ENCODE results near the gene LRTM2. TPM values are rescaled to one million over a fixed set of nuclear protein-coding genes. Genes with fewer than 3 reads are reported as not detected.

The LRTM2 gene
- total RNA-seq, 2 experiments from 2014 or later: not detected

DNA sequence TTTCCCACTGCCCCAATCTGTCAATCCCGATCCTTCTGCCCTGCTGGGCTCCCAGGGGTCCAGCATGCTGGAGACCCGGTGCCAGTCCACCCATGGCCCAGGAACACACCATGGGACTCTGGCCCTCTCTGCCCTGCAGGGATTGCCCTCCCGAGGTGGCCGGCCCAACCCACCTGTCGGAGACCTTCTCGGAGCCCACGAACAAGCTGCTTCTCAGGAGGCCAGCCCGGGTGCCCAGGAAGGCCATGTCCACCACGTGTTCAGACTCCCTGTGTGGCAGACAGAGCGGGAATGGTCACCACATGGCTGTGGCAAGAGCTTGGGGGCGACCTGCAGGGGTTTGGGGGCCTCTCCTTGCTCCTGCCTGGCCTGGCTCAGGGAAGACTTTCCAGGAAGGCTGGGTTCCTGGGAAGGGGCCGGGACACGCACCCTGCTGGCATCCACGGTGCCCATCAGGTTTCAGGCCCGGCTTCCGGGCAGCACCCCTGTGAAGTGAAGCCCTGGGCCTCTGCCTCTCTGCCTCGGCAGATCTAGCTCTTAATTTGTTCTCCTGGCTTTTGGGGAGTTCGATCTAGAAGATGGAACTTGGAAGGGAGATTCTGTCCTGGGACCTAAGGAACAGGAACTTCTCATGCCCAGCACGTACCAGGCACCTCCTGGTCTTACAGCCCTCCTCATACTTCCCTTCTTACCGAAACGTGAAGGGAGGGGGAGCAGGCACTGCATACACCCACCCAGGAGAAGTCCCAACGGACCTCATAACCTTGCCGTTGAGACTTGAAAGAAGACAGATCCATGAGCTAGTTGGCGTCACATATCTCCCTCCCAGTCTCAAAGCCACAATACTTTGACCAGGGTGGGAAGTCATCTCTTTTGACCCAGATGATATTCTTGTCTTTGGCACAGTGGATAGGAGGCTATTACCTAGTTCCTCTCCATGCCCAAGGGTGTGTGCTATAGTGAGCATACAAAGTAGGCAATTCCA, 26.3 kb downstream of the LRTM2 start:
- Mint-ChIP-seq H3K4me3 (no peak overlapping the region), H3K9me3 (ENCODE audit: low read depth) (no peaks in the 10 kb centered on the region), H3K36me3 (ENCODE audit: low read depth) (no peaks in the 10 kb centered on the region), H3K27me3 (peaks cover 3% of the 10 kb centered on the region), H3K27ac (no peak overlapping the region), H3K4me1 (no peaks in the 10 kb centered on the region)
- POLR2A ChIA-PET: no interaction called here
- CTCF ChIA-PET: no interaction called here
- ATAC-seq (no peak), DNase-seq (no peak)
- intact Hi-C loops (cut with DNase I, micrococcal nuclease): no loop called here

DNA sequence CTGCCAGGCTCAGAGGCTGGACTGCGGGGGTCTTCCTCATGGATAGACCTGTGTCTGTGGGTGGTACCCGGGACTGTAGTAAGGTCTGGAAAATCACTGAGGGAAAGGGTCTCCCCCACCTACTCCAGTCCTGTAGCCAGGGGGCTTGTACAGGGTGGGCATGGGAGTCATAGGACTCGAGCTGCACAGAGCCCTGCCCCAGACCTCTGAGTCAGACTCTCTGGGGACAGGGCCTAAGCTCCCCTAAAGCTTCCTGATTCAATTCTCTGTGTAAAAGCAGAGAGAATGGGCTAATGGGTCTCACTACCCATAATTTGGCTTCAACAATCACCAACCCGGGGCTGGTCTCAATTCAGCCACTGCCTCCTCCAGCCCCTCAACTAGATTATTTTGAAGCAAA, 27.0 kb downstream of the LRTM2 start:
- H3K9me3 Mint-ChIP-seq (ENCODE audit: low read depth): no peaks in the 10 kb centered on the region
- CTCF ChIA-PET: no interaction called here
- H3K36me3 Mint-ChIP-seq (ENCODE audit: low read depth): no peaks in the 10 kb centered on the region
- peaks cover 3% of the 10 kb centered on the region for H3K27me3 Mint-ChIP-seq
- ATAC-seq (no peak), DNase-seq (no peak)
- POLR2A ChIA-PET: no interaction called here
- intact Hi-C loops (cut with DNase I, micrococcal nuclease): no loop called here
- no peak overlapping the region for H3K4me3 Mint-ChIP-seq
- H3K4me1 Mint-ChIP-seq: no peaks in the 10 kb centered on the region
- no peak overlapping the region for H3K27ac Mint-ChIP-seq

DNA sequence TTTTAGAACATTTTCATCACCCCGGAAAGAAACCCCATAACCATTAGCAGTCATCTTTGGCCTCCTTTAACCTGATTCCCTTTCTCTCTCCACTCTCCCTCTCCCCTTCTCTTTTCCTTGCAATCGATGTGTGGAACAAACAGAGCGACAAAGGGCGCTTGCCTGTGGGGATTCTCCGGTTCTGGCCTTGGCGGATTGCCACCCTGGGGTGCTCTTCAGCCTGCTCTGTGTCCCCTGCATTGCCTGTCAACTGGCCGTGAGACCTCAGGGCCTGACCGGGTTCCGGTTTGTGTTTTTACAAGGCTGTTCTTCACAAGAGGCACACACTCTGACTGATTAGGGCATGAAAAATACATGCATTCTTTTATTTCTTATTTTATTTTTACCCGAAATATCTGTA, 27.8 kb downstream of the LRTM2 start:
- H3K36me3 Mint-ChIP-seq (ENCODE audit: low read depth): no peaks in the 10 kb centered on the region
- ChIA-PET POLR2A (no interaction called here), CTCF (no interaction called here)
- no peaks in the 10 kb centered on the region for H3K4me1 Mint-ChIP-seq
- DNase-seq (no peak), ATAC-seq (no peak)
- intact Hi-C loops (cut with DNase I, micrococcal nuclease): no loop called here
- no peaks in the 10 kb centered on the region for H3K9me3 Mint-ChIP-seq (ENCODE audit: low read depth)
- H3K27me3 Mint-ChIP-seq: peaks cover 3% of the 10 kb centered on the region
- no peak overlapping the region for H3K27ac Mint-ChIP-seq
- H3K4me3 Mint-ChIP-seq: no peak overlapping the region

DNA sequence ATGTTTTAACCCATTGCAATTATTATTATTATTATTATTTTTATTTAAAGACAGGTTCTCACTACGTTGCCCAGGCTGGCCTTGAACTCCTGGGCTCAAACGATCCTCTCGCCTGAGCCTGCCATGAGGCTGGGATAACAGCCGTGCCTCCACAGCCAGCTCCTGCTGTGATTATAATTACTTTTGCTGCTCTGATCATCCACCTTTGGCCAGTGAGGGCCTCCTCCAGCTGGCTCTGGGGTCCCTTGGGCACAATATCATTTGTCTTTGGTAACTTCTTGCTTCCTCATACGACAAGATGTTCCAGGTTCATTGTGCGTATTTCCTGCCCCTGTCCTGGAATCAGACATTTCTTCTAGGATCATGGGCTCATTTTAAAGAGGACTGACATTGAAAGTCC, 28.4 kb downstream of the LRTM2 start:
- DNase-seq (no peak), ATAC-seq (no peak)
- CTCF ChIA-PET: no interaction called here
- Mint-ChIP-seq H3K36me3 (ENCODE audit: low read depth) (no peaks in the 10 kb centered on the region), H3K9me3 (ENCODE audit: low read depth) (no peaks in the 10 kb centered on the region), H3K27me3 (peaks cover 3% of the 10 kb centered on the region), H3K27ac (no peak overlapping the region), H3K4me3 (no peak overlapping the region), H3K4me1 (no peaks in the 10 kb centered on the region)
- POLR2A ChIA-PET: no interaction called here
- intact Hi-C loops (cut with DNase I, micrococcal nuclease): no loop called here

DNA sequence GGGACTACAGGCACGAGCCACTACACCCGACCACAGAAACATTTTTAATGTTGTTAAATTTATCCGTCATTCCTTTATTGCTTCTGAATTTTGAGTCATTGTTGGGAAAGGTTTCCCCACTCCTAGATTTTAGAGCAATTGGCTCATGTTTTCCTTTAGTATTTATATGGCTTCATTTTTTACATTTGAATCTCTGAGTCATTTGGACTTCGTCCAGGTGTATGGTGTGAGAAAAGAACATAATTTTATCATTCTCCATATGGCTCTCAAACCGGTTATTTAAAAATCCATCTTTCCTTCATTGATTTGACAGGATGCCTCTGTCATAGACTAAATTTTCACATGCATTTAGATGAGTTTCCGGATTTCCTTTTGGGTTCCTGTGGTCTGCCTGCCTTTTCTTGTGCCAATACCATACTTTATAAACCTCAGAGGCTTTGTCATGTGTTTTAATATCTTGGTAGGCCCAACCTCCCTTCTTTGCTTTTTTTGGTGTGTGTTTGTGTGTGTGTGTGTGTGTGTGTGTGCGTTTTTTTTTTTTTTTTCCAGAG, 30.9 kb downstream of the LRTM2 start:
- peaks cover 2% of the 10 kb centered on the region for H3K9me3 Mint-ChIP-seq (ENCODE audit: low read depth)
- no peak for DNase-seq
- H3K27me3 Mint-ChIP-seq: no peaks in the 10 kb centered on the region
- ATAC-seq: no peak
- CTCF ChIA-PET: no interaction called here
- H3K4me1 Mint-ChIP-seq: no peaks in the 10 kb centered on the region
- intact Hi-C loops (cut with DNase I, micrococcal nuclease): no loop called here
- H3K4me3 Mint-ChIP-seq: no peak overlapping the region
- H3K36me3 Mint-ChIP-seq (ENCODE audit: low read depth): no peaks in the 10 kb centered on the region
- POLR2A ChIA-PET: no interaction called here
- no peak overlapping the region for H3K27ac Mint-ChIP-seq

DNA sequence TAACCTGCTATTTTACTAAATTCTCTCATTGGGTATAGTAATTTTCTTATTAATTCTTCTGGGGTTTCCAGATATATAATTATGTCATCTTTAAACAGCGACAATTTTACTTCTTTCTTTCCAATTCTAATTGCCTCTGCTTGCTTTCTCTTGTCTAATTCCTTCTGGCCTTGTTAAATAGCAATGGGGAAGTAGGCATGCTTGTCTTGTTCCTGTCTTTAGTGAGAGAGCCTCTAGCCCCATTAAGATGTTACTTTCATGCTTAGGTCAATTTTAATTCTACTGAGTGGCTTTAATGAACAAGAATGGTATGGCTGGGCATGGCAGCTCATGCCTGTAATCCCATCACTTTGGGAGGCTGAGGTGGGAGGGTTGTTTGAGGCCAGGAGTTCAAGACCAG, 31.7 kb downstream of the LRTM2 start:
- CTCF ChIA-PET: no interaction called here

DNA sequence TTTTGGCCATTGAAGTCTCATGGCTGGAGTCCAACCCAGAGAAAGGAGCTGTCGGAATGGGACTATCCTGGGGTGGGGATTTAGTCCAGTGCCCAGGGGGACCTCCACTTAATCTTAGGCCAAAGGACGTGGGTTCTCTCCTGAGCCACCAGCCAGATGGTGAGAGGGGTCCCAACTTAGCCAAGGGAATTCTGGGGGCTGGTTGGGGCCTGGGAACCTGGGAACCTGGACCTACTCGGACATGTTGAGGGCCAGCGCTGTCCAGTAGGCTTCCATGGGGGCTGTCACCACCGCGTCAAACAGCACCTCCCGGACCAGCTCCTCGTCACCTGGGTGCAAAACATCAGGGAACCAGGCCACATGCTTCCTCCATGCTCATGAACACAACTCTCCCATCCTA, 33.4 kb downstream of the LRTM2 start:
- Mint-ChIP-seq H3K9me3 (ENCODE audit: low read depth) (peaks cover 2% of the 10 kb centered on the region), H3K4me1 (no peaks in the 10 kb centered on the region), H3K27me3 (no peaks in the 10 kb centered on the region), H3K36me3 (ENCODE audit: low read depth) (no peaks in the 10 kb centered on the region), H3K4me3 (no peak overlapping the region), H3K27ac (no peak overlapping the region)
- ATAC-seq (no peak), DNase-seq (no peak)
- CTCF ChIA-PET: interaction anchor here (0.6 kb wide), 1 partner anchor 123 kb away, joined by 3 read pairs; no protein-coding TSS in a partner anchor
- POLR2A ChIA-PET: no interaction called here
- intact Hi-C loops (cut with DNase I, micrococcal nuclease): no loop called here

More for the DNA sequence above, 31.7 kb downstream of the LRTM2 start:
- Mint-ChIP-seq H3K4me1 (no peaks in the 10 kb centered on the region), H3K9me3 (ENCODE audit: low read depth) (peaks cover 2% of the 10 kb centered on the region), H3K27me3 (no peaks in the 10 kb centered on the region), H3K27ac (no peak overlapping the region), H3K36me3 (ENCODE audit: low read depth) (no peaks in the 10 kb centered on the region), H3K4me3 (no peak overlapping the region)
- intact Hi-C loops (cut with DNase I, micrococcal nuclease): no loop called here
- POLR2A ChIA-PET: no interaction called here
- ATAC-seq (no peak), DNase-seq (no peak)

DNA sequence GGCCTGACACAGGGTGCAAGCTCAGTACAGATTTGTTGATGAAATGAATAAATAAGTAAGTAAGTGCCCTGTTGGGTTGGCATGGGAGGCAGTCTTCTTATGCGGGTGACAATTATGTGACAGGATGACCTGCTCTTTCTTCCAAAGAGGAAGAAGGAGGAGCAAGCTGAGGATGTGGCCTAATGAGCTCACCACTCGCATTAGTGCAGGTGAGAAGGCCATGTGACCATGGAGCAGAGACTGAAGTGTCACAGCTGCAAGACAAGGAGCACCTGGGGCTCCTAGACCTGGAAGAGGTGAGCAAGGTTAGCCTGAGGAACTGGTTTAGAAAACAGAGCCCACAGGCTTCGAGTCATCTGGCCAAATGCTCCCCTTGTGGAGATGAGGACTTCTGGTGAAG, 34.9 kb downstream of the LRTM2 start:
- Mint-ChIP-seq H3K4me1 (no peaks in the 10 kb centered on the region), H3K27ac (no peak overlapping the region), H3K4me3 (no peak overlapping the region), H3K27me3 (peaks cover 2% of the 10 kb centered on the region), H3K36me3 (ENCODE audit: low read depth) (no peaks in the 10 kb centered on the region), H3K9me3 (ENCODE audit: low read depth) (peaks cover 2% of the 10 kb centered on the region)
- ChIA-PET POLR2A (no interaction called here), CTCF (interaction anchor here (1.1 to 1.8 kb wide), 2 partner anchors 14 to 85 kb away, joined by 3 to 7 read pairs; no protein-coding TSS in a partner anchor)
- no peak for DNase-seq
- intact Hi-C loops (cut with DNase I, micrococcal nuclease): no loop called here
- ATAC-seq: no peak

DNA sequence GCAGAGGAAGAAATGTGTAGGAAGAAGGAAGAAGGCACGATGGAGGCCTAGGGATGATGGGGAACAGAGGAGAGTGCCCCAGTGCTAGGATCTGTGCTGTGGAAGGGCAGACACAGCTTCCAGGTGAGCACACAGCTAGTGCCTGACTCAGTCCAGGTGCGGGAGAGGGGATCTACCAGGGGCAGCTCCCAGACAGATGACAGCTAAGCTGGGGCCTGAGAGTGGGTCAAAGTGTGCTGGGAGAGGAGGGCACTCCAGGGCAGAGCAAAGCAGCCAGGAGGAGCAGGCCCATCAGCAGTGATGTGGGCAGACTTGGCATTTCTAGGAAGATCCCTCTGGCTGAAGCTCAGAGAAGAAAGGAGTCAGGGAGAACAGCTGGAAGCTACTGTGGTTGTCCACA, 36.7 kb downstream of the LRTM2 start:
- ChIA-PET POLR2A (no interaction called here), CTCF (no interaction called here)
- no peaks in the 10 kb centered on the region for H3K36me3 Mint-ChIP-seq (ENCODE audit: low read depth)
- no peak for ATAC-seq
- no peak overlapping the region for H3K27ac Mint-ChIP-seq
- H3K4me3 Mint-ChIP-seq: no peak overlapping the region
- peaks cover 2% of the 10 kb centered on the region for H3K27me3 Mint-ChIP-seq
- no peaks in the 10 kb centered on the region for H3K4me1 Mint-ChIP-seq
- intact Hi-C loops (cut with DNase I, micrococcal nuclease): no loop called here
- H3K9me3 Mint-ChIP-seq (ENCODE audit: low read depth): peaks cover 2% of the 10 kb centered on the region
- DNase-seq: no peak

DNA sequence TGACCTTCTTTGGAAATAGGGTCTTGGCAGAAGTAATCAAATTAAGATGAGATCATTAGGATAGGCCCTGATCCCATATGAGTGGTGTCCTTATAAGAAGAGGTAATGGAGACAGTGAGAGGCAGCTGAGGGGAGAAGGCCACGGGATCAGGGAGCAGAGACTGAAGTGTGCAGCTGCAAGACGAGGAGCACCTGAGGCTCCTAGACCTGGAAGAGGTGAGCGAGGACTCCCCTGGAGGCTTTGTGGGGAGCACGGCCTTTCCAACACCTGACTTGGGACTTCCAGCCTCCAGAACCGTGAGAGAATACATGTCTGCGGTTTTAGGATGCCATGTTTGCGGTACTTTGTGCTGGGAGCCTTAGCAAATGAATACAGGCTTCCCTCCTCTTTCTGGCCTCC, 37.5 kb downstream of the LRTM2 start:
- DNase-seq: no peak
- Mint-ChIP-seq H3K27me3 (peaks cover 2% of the 10 kb centered on the region), H3K27ac (no peak overlapping the region), H3K9me3 (ENCODE audit: low read depth) (peaks cover 2% of the 10 kb centered on the region), H3K4me1 (no peaks in the 10 kb centered on the region), H3K36me3 (ENCODE audit: low read depth) (no peaks in the 10 kb centered on the region), H3K4me3 (no peak overlapping the region)
- no peak for ATAC-seq
- POLR2A ChIA-PET: no interaction called here
- intact Hi-C loops (cut with DNase I, micrococcal nuclease): no loop called here
- CTCF ChIA-PET: interaction anchor here (0.7 kb wide), 1 partner anchor 155 kb away, joined by 3 read pairs; no protein-coding TSS in a partner anchor

DNA sequence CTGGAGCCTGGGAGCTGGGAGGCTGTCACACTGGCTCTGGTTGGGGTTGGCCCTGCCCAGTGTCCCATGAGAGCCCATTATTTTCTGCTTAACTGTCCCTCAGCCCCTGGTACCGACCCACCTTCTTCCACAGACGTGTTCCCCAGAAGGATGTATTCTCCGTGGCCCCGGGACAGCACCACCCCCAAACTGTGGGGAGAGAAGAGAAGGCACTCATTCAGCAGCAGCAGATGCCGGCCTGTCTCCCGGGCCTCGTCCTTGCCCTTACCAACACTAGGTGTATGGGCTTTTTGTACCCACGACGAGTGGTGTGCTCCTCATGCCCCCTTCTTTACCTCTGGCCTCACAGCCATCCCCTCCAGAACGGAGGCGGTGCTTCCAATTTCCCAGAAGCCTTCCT, 38.1 kb downstream of the LRTM2 start:
- Mint-ChIP-seq H3K27ac (no peak overlapping the region), H3K27me3 (peaks cover 2% of the 10 kb centered on the region), H3K9me3 (ENCODE audit: low read depth) (peaks cover 2% of the 10 kb centered on the region), H3K4me1 (no peaks in the 10 kb centered on the region), H3K4me3 (no peak overlapping the region), H3K36me3 (ENCODE audit: low read depth) (no peaks in the 10 kb centered on the region)
- ChIA-PET POLR2A (no interaction called here), CTCF (no interaction called here)
- no peak for DNase-seq
- no peak for ATAC-seq
- intact Hi-C loops (cut with DNase I, micrococcal nuclease): no loop called here

DNA sequence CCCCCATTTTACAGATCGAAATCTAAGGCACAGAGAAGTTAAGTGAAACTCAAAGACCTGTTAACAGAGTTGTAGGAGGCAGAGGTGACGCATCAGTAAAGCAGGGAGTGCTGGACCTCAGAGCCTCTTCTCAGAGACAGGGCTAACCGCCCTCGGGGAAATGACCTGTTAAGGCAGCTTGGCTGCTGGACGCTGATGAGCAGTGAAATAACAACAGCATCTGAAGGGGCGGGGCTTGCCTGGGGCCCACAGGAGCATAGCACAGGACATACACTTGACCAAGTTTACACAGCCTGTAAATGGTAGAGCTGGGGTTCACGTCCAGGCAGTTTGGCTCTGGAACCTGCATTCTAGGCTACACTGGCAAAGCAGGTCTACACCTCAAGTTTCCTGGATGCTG, 39.3 kb downstream of the LRTM2 start:
- CTCF ChIA-PET: no interaction called here
- H3K27me3 Mint-ChIP-seq: peaks cover 7% of the 10 kb centered on the region
- H3K4me1 Mint-ChIP-seq: no peaks in the 10 kb centered on the region

More for the DNA sequence above, 39.3 kb downstream of the LRTM2 start:
- POLR2A ChIA-PET: no interaction called here
- Mint-ChIP-seq H3K36me3 (ENCODE audit: low read depth) (no peaks in the 10 kb centered on the region), H3K4me3 (no peak overlapping the region), H3K27ac (no peak overlapping the region), H3K9me3 (ENCODE audit: low read depth) (peaks cover 2% of the 10 kb centered on the region)
- DNase-seq (no peak), ATAC-seq (no peak)
- intact Hi-C loops (cut with DNase I, micrococcal nuclease): no loop called here
